GM18526 (cell line): ENCODE data around the gene EYS.

ENCODE experiments used
- POLR2A ChIP-seq: IDR thresholded peaks from 3 replicates; pipeline ENCODE4 v1.6.1; 2011; ENCODE audit not compliant: insufficient read length; ENCODE audit errors: extremely low read depth

EYS gene

DNA sequence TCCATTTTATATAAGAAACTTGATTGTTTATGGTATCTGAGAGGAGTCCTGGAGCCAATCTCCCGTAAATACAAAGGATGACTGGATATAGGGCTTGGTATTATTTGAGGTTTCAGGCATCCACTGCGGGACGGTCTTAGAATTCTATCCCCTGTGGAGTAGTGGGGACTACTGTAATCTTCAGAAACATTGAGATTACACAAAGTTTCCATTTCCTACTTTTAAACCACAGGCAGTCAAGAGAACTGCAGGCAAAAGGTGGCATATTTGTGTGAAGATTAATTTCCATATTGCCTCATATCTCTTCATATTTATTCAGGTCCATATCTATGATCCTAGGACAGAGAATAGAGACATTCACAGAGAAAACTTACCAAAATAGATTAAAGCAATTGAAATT lies 1485.2 kb downstream of the EYS start:
- no peak for TF ChIP-seq POLR2A

DNA sequence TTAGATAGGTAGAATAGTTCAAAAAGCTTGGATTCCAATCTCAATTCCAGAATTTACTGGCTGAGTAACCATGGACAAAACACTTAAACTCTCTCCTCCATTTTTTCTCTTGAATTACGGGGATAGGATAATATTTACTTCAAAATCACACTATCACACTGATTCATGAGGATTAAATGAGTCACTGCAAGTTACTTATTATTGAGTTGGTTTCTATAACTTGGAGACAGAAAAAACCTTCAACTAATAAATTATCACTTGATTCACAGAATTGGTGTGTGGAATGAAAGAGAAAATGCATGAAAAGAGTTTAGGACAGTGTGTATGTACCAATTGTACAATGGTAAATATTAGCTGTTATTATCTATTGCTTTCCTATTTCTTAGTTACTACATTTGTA lies 1486.2 kb downstream of the EYS start:
- no peak for TF ChIP-seq POLR2A

- no peak for TF ChIP-seq POLR2A
Measured at GRCh38 chr6:64217721-64218620, 1489.1 kb downstream of the EYS start.

DNA sequence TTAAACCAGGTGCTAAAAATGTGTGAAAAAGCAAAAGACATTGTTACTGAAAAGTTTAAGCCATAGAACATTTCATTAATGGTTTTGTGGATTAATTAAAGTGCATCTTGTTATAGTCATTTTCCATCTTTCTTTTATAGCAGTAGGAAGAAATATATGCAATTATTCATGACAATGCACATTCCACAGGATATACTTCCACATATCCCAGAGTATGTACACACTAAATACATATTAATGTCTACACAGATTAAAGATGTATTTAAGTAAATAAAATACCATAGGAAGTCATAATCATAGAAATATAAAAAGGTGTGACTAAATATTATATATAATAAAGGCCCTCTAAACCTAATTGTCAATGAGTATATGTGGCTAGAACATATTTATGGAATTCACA lies 1492.7 kb downstream of the EYS start:
- no peak for TF ChIP-seq POLR2A

DNA sequence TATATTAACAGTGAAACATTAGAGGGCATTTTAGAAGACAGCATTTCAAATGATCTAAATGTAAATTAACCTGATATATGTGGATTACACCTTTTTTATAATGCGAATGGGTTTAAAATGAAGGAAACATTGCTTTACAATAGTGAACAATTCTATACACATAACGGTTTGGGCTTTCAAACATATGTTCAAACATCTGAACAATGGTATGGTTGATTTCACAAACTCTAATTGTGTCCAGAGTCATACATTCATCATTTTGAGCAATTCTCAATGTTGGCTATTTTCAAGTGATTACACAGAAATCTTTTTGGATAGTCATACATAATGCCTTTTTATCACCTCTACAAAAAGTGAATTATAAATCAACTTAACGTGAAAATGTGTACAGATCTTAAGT lies 1493.3 kb downstream of the EYS start:
- no peak for TF ChIP-seq POLR2A

DNA sequence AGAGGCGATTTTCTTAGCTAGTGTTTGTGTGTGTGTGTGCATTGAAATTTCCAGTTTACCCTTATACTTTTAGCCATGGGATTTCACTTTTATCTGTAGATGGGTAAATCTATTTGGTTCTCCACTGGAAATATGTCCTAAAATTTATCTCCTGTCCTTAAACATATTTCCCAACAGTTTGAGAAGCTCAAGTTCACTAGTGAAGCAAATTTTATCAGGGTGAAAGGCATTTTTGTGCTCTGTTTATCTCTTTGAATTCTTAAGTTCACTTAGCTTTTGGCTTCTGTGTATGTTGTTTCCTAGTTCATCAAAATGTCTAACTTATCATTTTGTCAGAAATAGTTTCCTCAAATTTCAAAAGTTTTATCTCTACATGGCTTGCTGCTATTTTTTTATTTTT lies 1509.8 kb downstream of the EYS start:
- no peak for TF ChIP-seq POLR2A

DNA sequence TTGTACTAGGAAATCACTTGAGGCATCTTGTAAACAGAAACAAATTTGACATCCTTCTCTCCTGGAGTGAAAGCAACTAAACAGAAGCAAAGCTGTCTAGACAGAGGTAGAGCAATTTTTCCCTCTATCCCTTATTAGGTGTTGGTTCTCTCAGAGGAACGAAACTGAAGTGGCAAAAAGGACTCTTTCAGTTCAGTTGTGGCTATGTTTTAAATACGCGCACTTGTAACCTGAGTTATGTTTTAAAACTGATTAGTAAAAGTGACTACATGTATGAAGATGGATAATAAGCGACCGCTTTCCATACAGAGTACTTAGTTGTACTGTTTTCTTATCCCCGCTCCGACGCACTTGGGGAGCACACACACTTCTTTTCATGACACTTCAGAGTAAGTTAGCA lies 1520.4 kb downstream of the EYS start:
- no peak for TF ChIP-seq POLR2A

DNA sequence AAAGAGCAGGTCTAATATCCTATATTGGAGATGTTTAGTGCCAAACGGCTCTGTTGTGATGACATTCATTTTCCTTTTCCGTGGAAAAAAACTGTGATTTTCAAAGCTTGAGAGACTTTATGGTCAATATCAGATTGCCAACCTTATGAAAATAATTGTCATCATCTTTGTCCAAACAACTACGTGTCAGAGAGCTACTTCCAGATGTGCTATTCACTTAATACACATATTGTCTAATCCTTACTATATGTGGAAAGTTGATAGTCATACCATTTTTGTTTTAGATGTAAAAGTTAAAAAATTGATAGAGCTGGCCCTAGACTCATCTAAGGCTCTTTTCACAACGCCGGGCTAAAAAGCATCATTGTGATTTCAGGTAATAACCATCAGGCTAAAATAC lies 1521.4 kb downstream of the EYS start:
- TF ChIP-seq POLR2A: no peak

DNA sequence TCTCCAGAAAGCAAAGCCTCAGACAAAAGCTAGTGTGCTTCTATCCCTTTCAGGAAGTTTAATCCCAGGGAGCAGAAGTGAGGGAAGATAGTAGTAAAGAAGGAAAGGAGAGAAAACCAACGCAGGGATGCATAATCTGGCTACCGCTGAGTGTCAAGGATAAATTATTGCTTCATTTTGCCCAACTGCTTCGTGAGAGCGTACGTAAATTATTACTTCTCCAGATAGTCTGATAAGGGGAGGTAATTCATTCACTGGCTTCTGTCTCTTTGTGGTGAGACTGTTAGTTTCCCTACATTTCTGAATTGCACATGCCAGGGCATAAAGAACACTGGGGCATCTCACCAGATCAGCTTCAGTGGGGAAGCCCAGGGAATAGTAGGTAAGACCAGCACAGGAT lies 1531.7 kb downstream of the EYS start:
- TF ChIP-seq POLR2A: no peak

- no peak for TF ChIP-seq POLR2A
Measured at GRCh38 chr6:64170316-64170715, 1536.7 kb downstream of the EYS start.

- no peak for TF ChIP-seq POLR2A
Measured at GRCh38 chr6:64160486-64160885, 1546.5 kb downstream of the EYS start.

GRCh38 chr6:64155063-64155462 lies 1552.0 kb downstream of the EYS start:
- no peak for TF ChIP-seq POLR2A

DNA sequence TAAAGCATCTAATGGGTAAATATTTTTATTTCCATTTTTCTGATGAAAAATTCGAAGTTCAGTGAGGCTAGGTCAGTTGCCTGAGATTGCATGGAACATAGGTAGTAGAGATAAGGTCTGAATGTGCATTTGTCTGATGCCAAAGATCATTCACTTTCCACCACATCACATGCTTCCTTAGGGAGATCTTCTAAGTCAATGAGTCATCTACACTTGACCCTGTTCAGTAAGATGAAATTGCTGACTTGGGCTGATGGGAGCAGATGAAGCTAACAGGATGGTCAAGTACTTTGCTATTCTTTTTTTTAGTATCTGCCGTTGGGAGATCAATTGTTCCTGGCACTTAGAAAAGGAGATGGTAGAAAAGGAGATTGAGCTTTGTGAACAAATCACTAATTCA lies 1560.2 kb downstream of the EYS start:
- no peak for TF ChIP-seq POLR2A

GRCh38 chr6:64146094-64146493 lies 1560.9 kb downstream of the EYS start:
- TF ChIP-seq POLR2A: no peak

DNA sequence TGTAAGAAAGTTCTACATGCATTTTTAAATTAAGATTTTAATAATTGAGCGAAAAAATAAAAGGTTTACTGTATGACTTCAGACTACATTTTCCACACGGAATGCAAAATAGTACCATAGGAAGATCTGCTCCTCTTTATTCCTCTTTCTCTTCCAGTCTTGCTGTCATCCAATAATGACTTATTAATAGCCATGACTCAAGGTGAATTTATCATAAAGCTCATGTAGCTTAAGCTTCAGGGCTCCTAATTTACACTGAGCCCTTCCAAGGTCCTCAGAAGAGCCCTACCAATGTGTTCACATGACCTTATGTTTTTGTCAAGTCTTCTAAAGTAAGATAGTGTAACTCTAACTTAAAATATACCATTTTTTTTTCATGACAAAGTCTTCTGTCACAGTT lies 1561.4 kb downstream of the EYS start:
- TF ChIP-seq POLR2A: no peak

DNA sequence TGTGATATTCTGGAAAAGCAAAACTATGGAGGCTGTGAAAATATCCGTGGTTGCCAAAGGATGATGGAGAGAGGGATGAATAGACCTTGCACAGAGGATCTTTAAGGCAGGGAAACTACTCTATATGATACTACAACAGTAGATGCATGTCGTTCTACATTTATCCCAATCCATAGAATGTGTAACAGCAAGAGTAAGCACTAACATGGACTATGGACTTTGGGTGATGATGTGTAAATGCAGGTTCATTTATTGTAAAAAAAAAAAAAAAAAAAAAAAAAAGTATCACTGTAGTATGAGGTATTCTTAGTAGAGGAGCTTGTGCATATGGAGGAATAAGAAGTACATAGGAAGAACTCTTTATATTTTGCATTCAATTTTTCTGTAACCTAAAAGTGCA lies 1563.9 kb downstream of the EYS start:
- no peak for TF ChIP-seq POLR2A

- no peak for TF ChIP-seq POLR2A
Measured at GRCh38 chr6:64141680-64142079, 1565.3 kb downstream of the EYS start.
